Caco-2 (cell line): ENCODE results near the gene INTS7. TPM values are rescaled to one million over a fixed set of nuclear protein-coding genes. Genes with fewer than 3 reads are reported as not detected.

ENCODE experiments used
- BruUV-seq: library from RNA; stranded (reverse); fragments of 400-500 nt; replicated peaks from 2 replicates; lab custom pipeline; 2021; lab: Mats Ljungman, UMichigan
- CTCF ChIA-PET: fragments of 300-600 bp; sonication (Branson Sonifier 250); formaldehyde crosslinking; loops from one replicate; lab custom pipeline; 2022; ENCODE audit warnings: antibody characterized with exemption; lab: Charles Lee
- POLR2A ChIA-PET: fragments of 300-600 bp; sonication (Branson Sonifier 250); formaldehyde crosslinking; loops from one replicate; lab custom pipeline; 2022; ENCODE audit warnings: antibody characterized with exemption; lab: Charles Lee
- DNase-seq, 2 experiments: peaks; one replicate each; pipeline versions ENCODE4 v3.0.0 to v3.0.0-alpha.2; 2020 to 2022
- H3K27me3 ChIP-seq: replicated peaks from 2 replicates; pipeline ENCODE4 v1.6.0; 2011; ENCODE audit warnings: low read length; ENCODE audit not compliant: control insufficient read depth, insufficient read depth
- H3K36me3 ChIP-seq: 2 replicates; pipeline ENCODE4 v1.5.1; 2011; ENCODE audit warnings: low read length; ENCODE audit not compliant: control insufficient read depth, insufficient read depth
- H3K4me1 ChIP-seq: fragments of 250-450 bp; sonication (Bioruptor Pico); 2 replicates; pipeline ENCODE4 v1.5.1; 2020; ENCODE audit warnings: mild to moderate bottlenecking
- H3K4me3 ChIP-seq: 2 replicates; pipeline ENCODE4 v1.5.1; 2011; ENCODE audit warnings: low read depth, mild to moderate bottlenecking, control low read depth, low read length
- H3K9me3 ChIP-seq: fragments of 250-450 bp; sonication (Bioruptor Pico); 2 replicates; pipeline ENCODE4 v1.5.1; 2020; ENCODE audit warnings: mild to moderate bottlenecking, moderate library complexity
- H3K27ac Mint-ChIP-seq: one replicate; pipeline ENCODE4 v1.8.0; 2022; ENCODE audit warnings: mixed read lengths; ENCODE audit not compliant: unreplicated experiment
- H3K27me3 Mint-ChIP-seq: one replicate; pipeline ENCODE4 v1.8.0; 2022; ENCODE audit warnings: mixed read lengths; ENCODE audit not compliant: insufficient read depth, unreplicated experiment
- H3K36me3 Mint-ChIP-seq: one replicate; pipeline ENCODE4 v1.8.0; 2022; ENCODE audit warnings: mild to moderate bottlenecking, mixed read lengths; ENCODE audit not compliant: insufficient read depth, unreplicated experiment
- H3K4me1 Mint-ChIP-seq: one replicate; pipeline ENCODE4 v1.8.0; 2022; ENCODE audit warnings: low read depth, mixed read lengths; ENCODE audit not compliant: unreplicated experiment
- H3K4me3 Mint-ChIP-seq: one replicate; pipeline ENCODE4 v1.8.0; 2022; ENCODE audit warnings: mild to moderate bottlenecking, moderate library complexity, mixed read lengths; ENCODE audit not compliant: unreplicated experiment
- H3K9me3 Mint-ChIP-seq: one replicate; pipeline ENCODE4 v1.8.0; 2022; ENCODE audit warnings: mixed read lengths; ENCODE audit not compliant: unreplicated experiment
- CTCF ChIP-seq, 2 experiments: fragments of 200-600 bp in 1 of 2; IDR thresholded peaks; 1 replicate in 1 of 2; 2 replicates in 1 of 2; pipeline versions ENCODE4 v1.5.1 to v1.8.0; 2011 to 2022; ENCODE audit warnings: antibody characterized with exemption in 1 of 2, control low read depth in 1 of 2, inconsistent platforms in 1 of 2, low read depth in 1 of 2, low read length in 1 of 2, mild to moderate bottlenecking in 1 of 2, moderate library complexity in 1 of 2; ENCODE audit not compliant: insufficient read depth in 1 of 2, severe bottlenecking in 1 of 2, unreplicated experiment in 1 of 2
- intact Hi-C: fragments of 100-400 bp; cut with micrococcal nuclease; formaldehyde crosslinking; loops from one replicate; pipeline ENCODE4 v1.10.0; 2022; ENCODE audit not compliant: unreplicated experiment
- total RNA-seq: library from RNA; stranded (reverse); gene quantifications from 2 replicates; pipeline ENCODE4 v1.2.3, GENCODE V29; 2022

Gene INTS7
- total RNA-seq, 1 experiment from 2014 or later: 31.9 TPM

DNA sequence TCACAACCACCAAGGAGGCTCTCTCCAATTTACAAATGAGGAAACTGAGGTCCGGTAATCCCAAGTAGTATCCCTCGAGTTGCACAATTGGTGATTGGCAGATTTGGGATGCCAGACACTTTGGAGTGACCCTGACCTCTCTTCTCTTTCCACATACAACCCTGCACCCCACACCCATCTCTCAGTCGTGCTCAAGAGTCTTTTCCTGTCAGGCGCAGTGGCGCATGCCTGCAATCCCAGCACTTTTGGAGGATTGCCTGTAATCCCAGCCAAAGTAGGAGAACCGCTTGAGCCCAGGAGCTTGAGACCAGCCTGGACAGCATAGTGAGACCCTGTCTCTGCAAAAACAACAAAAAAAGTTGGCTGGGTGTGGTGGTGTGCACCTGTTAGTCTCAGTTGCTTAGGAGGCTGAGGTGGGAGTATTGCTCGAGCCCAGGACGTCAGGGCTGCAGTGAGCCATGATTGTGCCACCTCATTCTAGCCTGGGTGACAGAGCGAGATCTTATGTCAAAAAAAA, 113.7 kb downstream of the INTS7 start:
- CTCF ChIA-PET: no interaction called here
- Mint-ChIP-seq H3K27ac (no peak overlapping the region), H3K9me3 (no peaks in the 10 kb centered on the region), H3K4me3 (no peak overlapping the region), H3K27me3 (no peaks in the 10 kb centered on the region), H3K36me3 (peaks cover 5% of the 10 kb centered on the region), H3K4me1 (peaks cover 23% of the 10 kb centered on the region)
- DNase-seq: no peak
- Histone ChIP-seq H3K4me3 (no peak overlapping the region), H3K9me3 (no peaks in the 10 kb centered on the region), H3K27me3 (no peaks in the 10 kb centered on the region), H3K36me3 (no peaks in the 10 kb centered on the region), H3K4me1 (peaks cover 23% of the 10 kb centered on the region)
- BruUV-seq: no TSS peak
- intact Hi-C loops: no loop called here
- POLR2A ChIA-PET: no interaction called here
- TF ChIP-seq CTCF (IDR thresholded peaks at IDR 0.05; ENCODE audit: insufficient read depth in 1 of 2, low read depth in 1 of 2, low read length in 1 of 2, severe bottlenecking in 1 of 2, unreplicated experiment in 1 of 2): no peak

DNA sequence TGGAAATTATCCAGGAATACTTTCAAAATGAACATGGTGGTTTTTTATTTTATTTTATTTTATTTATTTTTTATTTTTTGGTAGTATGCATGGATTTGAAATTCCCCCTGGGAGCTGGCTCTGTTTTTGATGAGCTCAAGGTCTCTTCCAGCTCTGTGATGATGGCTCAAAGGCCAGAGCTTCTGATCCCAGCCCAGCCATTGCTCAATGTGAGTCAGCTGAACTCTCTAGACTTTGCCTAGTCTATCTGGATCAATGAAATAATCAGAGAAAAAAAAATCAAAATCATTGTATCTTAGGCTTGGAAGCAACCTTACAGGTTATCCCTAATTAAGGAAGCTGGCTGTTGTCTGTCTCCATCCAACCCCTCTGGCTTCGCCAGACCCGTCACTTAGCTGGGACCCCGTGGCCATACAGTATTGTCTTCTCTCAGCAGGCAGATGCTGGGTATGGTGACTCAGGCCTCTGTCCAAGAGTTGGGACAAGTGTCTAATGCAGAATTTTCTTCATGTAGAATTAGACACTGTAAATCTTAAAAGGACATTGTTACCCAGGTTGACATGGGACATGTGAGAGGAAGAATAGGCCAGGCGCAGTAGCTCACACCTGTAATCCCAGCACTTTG, 114.6 kb downstream of the INTS7 start:
- no peak for TF ChIP-seq CTCF (IDR thresholded peaks at IDR 0.05; ENCODE audit: insufficient read depth in 1 of 2, low read depth in 1 of 2, low read length in 1 of 2, severe bottlenecking in 1 of 2, unreplicated experiment in 1 of 2)
- no peaks in the 10 kb centered on the region for H3K27me3 ChIP-seq
- intact Hi-C loops: no loop called here
- no peaks in the 10 kb centered on the region for H3K27me3 Mint-ChIP-seq
- peaks cover 23% of the 10 kb centered on the region for H3K4me1 ChIP-seq
- no peak overlapping the region for H3K4me3 ChIP-seq
- no peaks in the 10 kb centered on the region for H3K36me3 ChIP-seq
- no peaks in the 10 kb centered on the region for H3K9me3 Mint-ChIP-seq
- H3K9me3 ChIP-seq: no peaks in the 10 kb centered on the region
- no peak overlapping the region for H3K4me3 Mint-ChIP-seq
- no peak overlapping the region for H3K27ac Mint-ChIP-seq
- peaks cover 5% of the 10 kb centered on the region for H3K36me3 Mint-ChIP-seq
- no peak for DNase-seq
- peaks cover 30% of the 10 kb centered on the region for H3K4me1 Mint-ChIP-seq
- no TSS peak for BruUV-seq
- POLR2A ChIA-PET: no interaction called here
- CTCF ChIA-PET: no interaction called here

DNA sequence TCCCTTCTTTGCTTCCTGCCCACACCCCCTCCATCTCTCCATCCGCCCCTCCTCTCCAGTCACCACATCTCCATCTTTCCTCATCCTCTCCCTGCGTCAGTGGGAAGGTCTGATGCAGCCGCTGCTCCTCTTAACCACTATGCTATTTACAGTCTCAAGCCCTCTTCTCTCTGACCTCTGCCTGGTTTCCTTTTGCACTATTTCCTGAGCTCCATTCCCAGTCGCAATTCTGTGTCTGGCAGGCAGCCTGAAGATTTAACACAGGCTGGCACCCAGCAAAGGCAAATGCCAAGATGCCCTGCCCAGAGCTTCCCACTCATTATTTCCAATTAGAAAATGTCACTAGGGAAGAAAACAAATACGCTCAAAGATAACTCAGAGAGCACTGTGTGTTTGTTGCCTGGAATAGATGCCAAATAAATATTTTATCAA, 115.2 kb downstream of the INTS7 start:
- no peak overlapping the region for H3K4me3 ChIP-seq
- DNase-seq: no peak
- peaks cover 23% of the 10 kb centered on the region for H3K4me1 ChIP-seq

More for the DNA sequence above, 115.2 kb downstream of the INTS7 start:
- CTCF ChIA-PET: no interaction called here
- no TSS peak for BruUV-seq
- Mint-ChIP-seq H3K9me3 (no peaks in the 10 kb centered on the region), H3K36me3 (peaks cover 5% of the 10 kb centered on the region), H3K4me3 (no peak overlapping the region), H3K27ac (no peak overlapping the region), H3K27me3 (no peaks in the 10 kb centered on the region), H3K4me1 (peaks cover 30% of the 10 kb centered on the region)
- POLR2A ChIA-PET: no interaction called here
- TF ChIP-seq CTCF (IDR thresholded peaks at IDR 0.05; ENCODE audit: insufficient read depth in 1 of 2, low read depth in 1 of 2, low read length in 1 of 2, severe bottlenecking in 1 of 2, unreplicated experiment in 1 of 2): no peak
- Histone ChIP-seq H3K9me3 (no peaks in the 10 kb centered on the region), H3K36me3 (no peaks in the 10 kb centered on the region), H3K27me3 (no peaks in the 10 kb centered on the region)
- intact Hi-C loops: no loop called here
